H1 (cell line): ENCODE measurements around the gene DXO. TPM values are rescaled to one million over a fixed set of nuclear protein-coding genes. Genes with fewer than 3 reads are reported as not detected.

Source experiments
- CTCF ChIA-PET: fragments of 300-600 bp; sonication (Branson Sonifier 250); formaldehyde crosslinking; loops from one replicate; lab custom pipeline; 2021; ENCODE audit not compliant: partially characterized antibody; lab: Charles Lee
- POLR2A ChIA-PET: fragments of 300-600 bp; sonication (Branson Sonifier 250); formaldehyde crosslinking; loops from one replicate; lab custom pipeline; 2021; ENCODE audit warnings: inconsistent platforms; ENCODE audit not compliant: partially characterized antibody; lab: Charles Lee
- DNase-seq, 2 experiments: peaks; one replicate each; pipeline versions ENCODE4 v3.0.0 to v3.0.0-alpha.2; 2010 to 2022; ENCODE audit warnings: low spot score in 2 of 2, low read depth in 1 of 2, mixed read lengths in 1 of 2
- FAIRE-seq: peaks from 2 replicates; lab custom pipeline; 2011; peaks lifted over from hg19 to GRCh38; lab: Jason Lieb, UNC
- H2AFZ ChIP-seq: 2 replicates; pipeline ENCODE4 v1.8.1; 2012; ENCODE audit warnings: low read length, inconsistent platforms
- H2AK5ac ChIP-seq: 2 replicates; pipeline ENCODE4 v1.6.1; 2013; ENCODE audit warnings: low read depth, low read length
- H2BK120ac ChIP-seq: replicated peaks from 2 replicates; pipeline ENCODE3; 2013; ENCODE audit warnings: low read depth, low read length, inconsistent platforms
- H2BK12ac ChIP-seq: 2 replicates; pipeline ENCODE4 v1.6.1; 2013; ENCODE audit warnings: low read depth, low read length
- H2BK15ac ChIP-seq: 2 replicates; pipeline ENCODE4 v1.6.1; 2013; ENCODE audit warnings: low read length
- H2BK20ac ChIP-seq: 2 replicates; pipeline ENCODE4 v1.6.1; 2013; ENCODE audit warnings: low read length
- H2BK5ac ChIP-seq: 2 replicates; pipeline ENCODE4 v1.6.1; 2013; ENCODE audit warnings: low read depth, low read length
- H3K14ac ChIP-seq: 2 replicates; pipeline ENCODE4 v1.6.1; 2013; ENCODE audit warnings: inconsistent platforms; ENCODE audit not compliant: insufficient read length
- H3K18ac ChIP-seq: 2 replicates; pipeline ENCODE4 v1.6.1; 2013; ENCODE audit warnings: low read length; ENCODE audit errors: extremely low read depth
- H3K23ac ChIP-seq: 2 replicates; pipeline ENCODE4 v1.6.1; 2013; ENCODE audit warnings: inconsistent platforms; ENCODE audit not compliant: insufficient read length
- H3K23me2 ChIP-seq: 2 replicates; pipeline ENCODE4 v1.6.1; 2013; ENCODE audit warnings: low read depth, low read length
- H3K27ac ChIP-seq: 2 replicates; pipeline ENCODE4 v1.6.1; 2011; ENCODE audit warnings: low read depth, low read length, inconsistent platforms
- H3K27me3 ChIP-seq, 4 experiments: replicated peaks in 1 of 4; 1 replicate in 1 of 4; 2 replicates in 3 of 4; pipeline versions ENCODE4 v1.6.1 to v1.8.1; 2011 to 2013; ENCODE audit warnings: low read length in 3 of 4, mild to moderate bottlenecking in 3 of 4, inconsistent platforms in 2 of 4, mixed read lengths in 2 of 4, moderate library complexity in 1 of 4; ENCODE audit not compliant: control insufficient read depth in 3 of 4, insufficient read depth in 3 of 4; ENCODE audit errors: extremely low read depth in 1 of 4
- H3K36me3 ChIP-seq, 4 experiments: 2 replicates each; pipeline versions ENCODE4 v1.6.1 to v1.8.1; 2011 to 2013; ENCODE audit warnings: mild to moderate bottlenecking in 4 of 4, low read length in 3 of 4, moderate library complexity in 2 of 4, control low read depth in 1 of 4, inconsistent platforms in 1 of 4; ENCODE audit not compliant: insufficient read depth in 4 of 4, control insufficient read depth in 2 of 4
- H3K4ac ChIP-seq: replicated peaks from 2 replicates; pipeline ENCODE3; 2013; ENCODE audit warnings: low read length, low read depth, mixed read lengths, inconsistent platforms; ENCODE audit not compliant: insufficient read length
- H3K4me1 ChIP-seq, 4 experiments: replicated peaks in 1 of 4; 1 replicate in 1 of 4; 2 replicates in 3 of 4; pipeline versions ENCODE4 v1.6.1 to v1.8.1; 2011 to 2013; ENCODE audit warnings: low read length in 3 of 4, inconsistent platforms in 2 of 4, mixed read lengths in 1 of 4; ENCODE audit not compliant: insufficient read depth in 4 of 4, control insufficient read depth in 3 of 4
- H3K4me2 ChIP-seq, 2 experiments: 2 replicates each; pipeline versions ENCODE4 v1.6.1 to v1.8.1; 2011 to 2013; ENCODE audit warnings: low read depth in 2 of 2, low read length in 2 of 2, control low read depth in 1 of 2, inconsistent platforms in 1 of 2, mild to moderate bottlenecking in 1 of 2; ENCODE audit not compliant: insufficient read depth in 1 of 2
- H3K4me3 ChIP-seq, 4 experiments: fragments of 200-600, 300-600 bp in 1 of 4; sonication (generic), shearing (Covaris generic), sonication (Bioruptor Twin) in 1 of 4; 2 replicates each; pipeline versions ENCODE4 v1.5.1 to v1.8.1; 2011 to 2016; ENCODE audit warnings: low read length in 4 of 4, low read depth in 3 of 4, control low read depth in 2 of 4, inconsistent platforms in 2 of 4, mild to moderate bottlenecking in 2 of 4, mixed read lengths in 1 of 4, moderate library complexity in 1 of 4; ENCODE audit not compliant: insufficient read depth in 2 of 4; ENCODE audit errors: extremely low read depth in 1 of 4
- H3K56ac ChIP-seq: replicated peaks from 2 replicates; pipeline ENCODE3; 2013; ENCODE audit warnings: low read depth, mild to moderate bottlenecking, mixed read lengths, low read length, inconsistent platforms; ENCODE audit not compliant: insufficient read length
- H3K79me1 ChIP-seq: 2 replicates; pipeline ENCODE4 v1.6.1; 2013; ENCODE audit warnings: low read depth, low read length, control low read depth
- H3K79me2 ChIP-seq, 2 experiments: 2 replicates each; pipeline versions ENCODE4 v1.6.1 to v1.8.1; 2012 to 2013; ENCODE audit warnings: low read length in 2 of 2, mild to moderate bottlenecking in 2 of 2, inconsistent platforms in 1 of 2; ENCODE audit not compliant: insufficient read depth in 2 of 2, control insufficient read depth in 1 of 2
- H3K9ac ChIP-seq, 4 experiments: replicated peaks in 1 of 4; 1 replicate in 1 of 4; 2 replicates in 3 of 4; pipeline versions ENCODE4 v1.6.1 to v1.8.1; 2011 to 2013; ENCODE audit warnings: low read depth in 3 of 4, low read length in 3 of 4, control low read depth in 2 of 4, mild to moderate bottlenecking in 2 of 4, moderate library complexity in 2 of 4, inconsistent platforms in 1 of 4; ENCODE audit errors: extremely low read depth in 1 of 4
- H3K9me3 ChIP-seq, 2 experiments: 2 replicates each; pipeline versions ENCODE4 v1.6.1 to v1.8.1; 2012 to 2013; ENCODE audit warnings: mild to moderate bottlenecking in 2 of 2, moderate library complexity in 2 of 2, control low read depth in 1 of 2, inconsistent platforms in 1 of 2, low read depth in 1 of 2, low read length in 1 of 2, mixed read lengths in 1 of 2; ENCODE audit not compliant: insufficient read depth in 2 of 2
- H4K20me1 ChIP-seq, 2 experiments: replicated peaks in 1 of 2; 2 replicates each; pipeline versions ENCODE3 to v1.8.1; 2011 to 2013; ENCODE audit warnings: inconsistent platforms in 2 of 2, low read length in 2 of 2, mild to moderate bottlenecking in 1 of 2; ENCODE audit not compliant: insufficient read depth in 2 of 2, control insufficient read depth in 1 of 2
- H4K5ac ChIP-seq: 2 replicates; pipeline ENCODE4 v1.6.1; 2013; ENCODE audit warnings: low read length, low read depth, mixed read lengths, inconsistent platforms; ENCODE audit not compliant: insufficient read length
- H4K8ac ChIP-seq: 2 replicates; pipeline ENCODE4 v1.8.0; 2013; ENCODE audit warnings: mild to moderate bottlenecking, moderate library complexity, low read length, inconsistent platforms; ENCODE audit not compliant: insufficient read depth; ENCODE audit errors: extremely low read depth
- H4K91ac ChIP-seq: replicated peaks from 2 replicates; pipeline ENCODE3; 2013; ENCODE audit warnings: low read length, mixed read lengths, inconsistent platforms; ENCODE audit not compliant: insufficient read length
- JUND ChIP-seq: IDR thresholded peaks from 2 replicates; pipeline ENCODE4 v1.6.1; 2011; ENCODE audit warnings: mild to moderate bottlenecking, improper control_type of control experiment, low read length
- KDM4A ChIP-seq: IDR thresholded peaks from one replicate; pipeline ENCODE4 v1.7.1; 2012; ENCODE audit warnings: low read depth, mild to moderate bottlenecking, moderate library complexity, low read length, inconsistent platforms; ENCODE audit not compliant: severe bottlenecking
- RNF2 ChIP-seq: fragments of 200-900, 300-1000 bp; sonication (generic); IDR thresholded peaks from 2 replicates; pipeline ENCODE4 v1.7.1; 2016; ENCODE audit warnings: borderline replicate concordance, low read depth, mild to moderate bottlenecking, antibody characterized with exemption, low read length; ENCODE audit not compliant: poor library complexity, severe bottlenecking; ENCODE audit errors: missing control alignments
- SUZ12 ChIP-seq: fragments of 200-600 bp; sonication (generic); IDR thresholded peaks from 2 replicates; pipeline ENCODE4 v1.6.1; 2012; ENCODE audit warnings: mild to moderate bottlenecking, inconsistent platforms, low read length, moderate library complexity, mixed read lengths
- ZNF274 ChIP-seq: IDR thresholded peaks from 2 replicates; pipeline ENCODE4 v1.7.0; 2012; ENCODE audit warnings: low read length, borderline replicate concordance; ENCODE audit errors: extremely low read depth
- WGBS, 2 experiments: shearing (Covaris generic) in 1 of 2; methylation state at CpG; one replicate each; pipeline versions ENCODE4 v1.1.6 to v1.1.7; 2013 to 2015; ENCODE audit warnings: low lambda C conversion rate in 2 of 2, mixed read lengths in 2 of 2, inconsistent platforms in 1 of 2, low coverage in 1 of 2, missing lambda C conversion rate in 1 of 2; ENCODE audit not compliant: insufficient replicate concordance in 2 of 2, insufficient coverage in 1 of 2, insufficient read length in 1 of 2; ENCODE audit errors: extremely low coverage in 1 of 2, missing lambda C conversion rate in 1 of 2; 5-methylcytosine and 5-hydroxymethylcytosine counted together
- polyA plus RNA-seq, 7 experiments: library from polyadenylated mRNA; depleted of rRNA in 3 of 7; stranded (reverse) in 5 of 7; unstranded in 2 of 7; fragments of >200 nt in 5 of 7; fragments of 200-250 nt in 2 of 7; gene quantifications; 1 replicate in 5 of 7; 2 replicates in 1 of 7; 4 replicates in 1 of 7; pipeline versions ENCODE4 v1.2.1 to v1.2.3, GENCODE V29; 2011 to 2013; ENCODE audit warnings: missing spikeins in 2 of 7, mixed read lengths in 2 of 7
- total RNA-seq: library from RNA; stranded (reverse); fragmentation: NEBNext Ultra II Directional; extraction: Animal tissue kit (Norgen Biotek cat#: 25700); gene quantifications from 2 replicates; pipeline ENCODE4 v1.2.1, GENCODE V29; 2021
- TF ChIP-seq, protein P1 (sequence below): IDR thresholded peaks from 2 replicates; pipeline ENCODE4 v1.6.1; 2011; ENCODE audit warnings: low read length, improper control_type of control experiment

Gene DXO
- total and polyA plus RNA-seq, 2 of the 8 experiments (the other 6 are each of a cell fraction or from before 2014, with no cell fraction given): 14.7 to 23.9 TPM

DNA sequence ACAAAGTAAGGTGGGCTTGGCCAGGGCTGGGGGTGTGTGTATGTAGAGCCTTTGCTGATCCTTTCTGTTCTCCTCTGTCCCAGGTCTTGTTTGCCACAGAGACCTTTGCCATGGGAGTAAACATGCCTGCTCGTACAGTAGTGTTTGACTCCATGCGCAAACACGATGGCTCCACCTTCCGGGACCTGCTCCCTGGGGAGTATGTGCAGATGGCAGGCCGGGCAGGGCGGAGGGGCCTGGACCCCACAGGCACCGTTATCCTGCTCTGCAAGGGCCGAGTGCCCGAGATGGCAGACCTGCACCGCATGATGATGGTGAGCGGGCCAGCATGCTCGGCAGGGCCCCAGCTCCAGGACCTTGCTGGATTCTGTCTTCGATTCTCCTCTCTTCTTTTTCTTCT, 6.2 kb downstream of the DXO start:
- Histone ChIP-seq H2BK15ac (no peak overlapping the region), H2BK120ac (no peak overlapping the region), H3K4me2 (no peak overlapping the region), H3K27me3 (no peaks in the 10 kb centered on the region), H3K4me1 (no peaks in the 10 kb centered on the region), H3K79me1 (no peaks in the 10 kb centered on the region), H3K27ac (no peak overlapping the region), H2AFZ (no peak overlapping the region), H3K14ac (no peak overlapping the region), H3K36me3 (peaks cover 14 to 67% (median 57%) of the 10 kb centered on the region in 4 experiments), H3K4ac (no peak overlapping the region), H3K9me3 (no peaks in the 10 kb centered on the region), H3K18ac (no peak overlapping the region), H3K79me2 (no peaks in the 10 kb centered on the region; a peak in 1 of 4 replicates), H2BK5ac (no peak overlapping the region), H4K91ac (no peak overlapping the region), H4K20me1 (peaks cover 0 to 3% of the 10 kb centered on the region in 2 experiments), H4K8ac (no peak overlapping the region), H3K23ac (no peak overlapping the region), H2BK20ac (no peak overlapping the region), H2BK12ac (no peak overlapping the region), H3K56ac (no peak overlapping the region), H3K23me2 (no peaks in the 10 kb centered on the region), H4K5ac (no peak overlapping the region), H3K9ac (no peak overlapping the region), H3K4me3 (no peak overlapping the region), H2AK5ac (no peak overlapping the region)
- CTCF ChIA-PET: interaction anchor here (1.3 to 10.2 kb wide), 3 partner anchors 14 to 81 kb away, joined by 3 to 84 read pairs (median 4); no protein-coding TSS in a partner anchor
- TF ChIP-seq SUZ12 (no peak), KDM4A (no peak), JUND (no peak), ZNF274 (no peak), RNF2 (no peak)
- TF ChIP-seq, protein P1, sequence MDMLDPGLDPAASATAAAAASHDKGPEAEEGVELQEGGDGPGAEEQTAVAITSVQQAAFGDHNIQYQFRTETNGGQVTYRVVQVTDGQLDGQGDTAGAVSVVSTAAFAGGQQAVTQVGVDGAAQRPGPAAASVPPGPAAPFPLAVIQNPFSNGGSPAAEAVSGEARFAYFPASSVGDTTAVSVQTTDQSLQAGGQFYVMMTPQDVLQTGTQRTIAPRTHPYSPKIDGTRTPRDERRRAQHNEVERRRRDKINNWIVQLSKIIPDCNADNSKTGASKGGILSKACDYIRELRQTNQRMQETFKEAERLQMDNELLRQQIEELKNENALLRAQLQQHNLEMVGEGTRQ: no peak
- POLR2A ChIA-PET: interaction anchor here (0.6 to 15.3 kb wide), 3 partner anchors 10 to 12 kb away, joined by 3 to 279 read pairs (median 3); partner anchors contain the start of genes NELFE and SKIC2
- WGBS, 2 experiments: 91% methylated on average over 13 of the region's 13 CpGs; no CpG with 5 or more reads in 1 of the 2 experiments
- FAIRE-seq: no peak
- DNase-seq: no peak
